HL-60 (cell line): ENCODE measurements around the gene CSNK1G1.

ENCODE experiments used
- CTCF ChIP-seq: IDR thresholded peaks from one replicate; pipeline ENCODE4 v1.5.1; 2011; ENCODE audit warnings: low read length, control low read depth, inconsistent platforms; ENCODE audit not compliant: insufficient read depth
- GABPA ChIP-seq: IDR thresholded peaks from 2 replicates; pipeline ENCODE4 v1.6.1; 2012; ENCODE audit warnings: low read depth

GRCh38 chr15:64157599-64158125, 198.3 kb downstream of the CSNK1G1 start:
- no peak for TF ChIP-seq CTCF
- TF ChIP-seq GABPA = no peak
